ENCODE measurements around the gene RPP38. TPM values are rescaled to one million over a fixed set of nuclear protein-coding genes. Genes with fewer than 3 reads are reported as not detected.

The RPP38 gene
- total RNA-seq (13.9 and 18.2 TPM in 2 replicates), polyA plus RNA-seq (26.4 and 27.3 TPM in 2 replicates)

- under 1% methylated on average over 84 of the region's 84 CpGs for WGBS (ENCODE audit: low lambda C conversion rate, missing lambda C conversion rate)
- H3K79me2 ChIP-seq, result peaks cover 42% of the 10 kb centered on the region
- no peaks in the 10 kb centered on the region for H3K9me2 ChIP-seq (replicated peaks; ENCODE audit: insufficient read depth)
- H3K27me3 ChIP-seq, result no peaks in the 10 kb centered on the region
- H3K36me3 ChIP-seq (replicated peaks; ENCODE audit: insufficient read depth, low read depth), result no peaks in the 10 kb centered on the region
- peaks cover 13% of the 10 kb centered on the region for H3K4me1 ChIP-seq (ENCODE audit: insufficient read depth)
- H2AFZ ChIP-seq, result peak within 1 kb of the TSS; percentile 89
- peak within 1 kb of the TSS; percentile 97 for H3K27ac ChIP-seq
- DNase-seq (ENCODE audit: low spot score), result peak; percentile 98
- H3K4me3 ChIP-seq, result peak within 1 kb of the TSS; percentile 73
- H3K9me3 ChIP-seq (ENCODE audit: low read depth), result no peaks in the 10 kb centered on the region
- no peak for TF ChIP-seq EZH2phosphoT487 (IDR thresholded peaks at IDR 0.05; ENCODE audit: low read depth, severe bottlenecking, unreplicated experiment)
- TF ChIP-seq CTCF (IDR thresholded peaks at IDR 0.05; ENCODE audit: poor library complexity), result no peak
- TF ChIP-seq EZH2 (IDR thresholded peaks at IDR 0.05; ENCODE audit: borderline replicate concordance), result no peak
- H4K20me1 ChIP-seq (ENCODE audit: insufficient read depth, poor library complexity, severe bottlenecking), result no peaks in the 10 kb centered on the region
- H3K4me2 ChIP-seq, result peak within 1 kb of the TSS; percentile 88
Measured at GRCh38 chr10:15097011-15097812, at the start of gene RPP38. RPP38 (plus strand) TSS chr10:15097355; CDS start chr10:15103315, 5,960 bp downstream.

- no peaks in the 10 kb centered on the region for H3K9me3 ChIP-seq (ENCODE audit: low read depth)
- no peaks in the 10 kb centered on the region for H3K4me1 ChIP-seq (ENCODE audit: insufficient read depth)
- H3K4me2 ChIP-seq, result no peak overlapping the region
- no peaks in the 10 kb centered on the region for H3K9me2 ChIP-seq (replicated peaks; ENCODE audit: insufficient read depth)
- no peak overlapping the region for H2AFZ ChIP-seq
- H3K27me3 ChIP-seq, result no peaks in the 10 kb centered on the region
- no peaks in the 10 kb centered on the region for H4K20me1 ChIP-seq (ENCODE audit: insufficient read depth, poor library complexity, severe bottlenecking)
- H3K4me3 ChIP-seq, result no peak overlapping the region
- TF ChIP-seq CTCF (IDR thresholded peaks at IDR 0.05; ENCODE audit: poor library complexity) (no peak), EZH2phosphoT487 (IDR thresholded peaks at IDR 0.05; ENCODE audit: low read depth, severe bottlenecking, unreplicated experiment) (no peak), EZH2 (IDR thresholded peaks at IDR 0.05; ENCODE audit: borderline replicate concordance) (no peak)
- DNase-seq (ENCODE audit: low spot score), result no peak
- H3K27ac ChIP-seq, result no peak overlapping the region
- no peaks in the 10 kb centered on the region for H3K36me3 ChIP-seq (replicated peaks; ENCODE audit: insufficient read depth, low read depth)
- no peaks in the 10 kb centered on the region for H3K79me2 ChIP-seq
Measured at GRCh38 chr10:15049533-15049932, 47.6 kb upstream of the RPP38 start.

- WGBS (ENCODE audit: low lambda C conversion rate, missing lambda C conversion rate), result 92% methylated on average over 7 of the region's 7 CpGs
- H2AFZ ChIP-seq, result no peak overlapping the region
- no peak overlapping the region for H3K4me3 ChIP-seq
- no peaks in the 10 kb centered on the region for H3K79me2 ChIP-seq
- no peaks in the 10 kb centered on the region for H3K9me3 ChIP-seq (ENCODE audit: low read depth)
- H3K4me2 ChIP-seq, result no peak overlapping the region
- no peaks in the 10 kb centered on the region for H4K20me1 ChIP-seq (ENCODE audit: insufficient read depth, poor library complexity, severe bottlenecking)
- DNase-seq (ENCODE audit: low spot score), result no peak
- no peaks in the 10 kb centered on the region for H3K9me2 ChIP-seq (replicated peaks; ENCODE audit: insufficient read depth)
- H3K27ac ChIP-seq, result no peak overlapping the region
- H3K4me1 ChIP-seq (ENCODE audit: insufficient read depth), result no peaks in the 10 kb centered on the region
- TF ChIP-seq EZH2 (IDR thresholded peaks at IDR 0.05; ENCODE audit: borderline replicate concordance) (no peak), CTCF (IDR thresholded peaks at IDR 0.05; ENCODE audit: poor library complexity) (no peak), EZH2phosphoT487 (IDR thresholded peaks at IDR 0.05; ENCODE audit: low read depth, severe bottlenecking, unreplicated experiment) (no peak)
- H3K36me3 ChIP-seq (replicated peaks; ENCODE audit: insufficient read depth, low read depth), result no peaks in the 10 kb centered on the region
- H3K27me3 ChIP-seq, result no peaks in the 10 kb centered on the region
Measured at GRCh38 chr10:15052121-15052520, 45.0 kb upstream of the RPP38 start.

Data from hepatocyte (in vitro differentiated cells).